Measurements from ENCODE around the gene KSR2.
"Not testable (repeated sequence)": the region's sequence is repeated elsewhere in the genome, so short reads cannot be mapped to it uniquely, and the experiment has no call there.

The KSR2 gene

GRCh38 chr12:117821480-117822175 is 147.2 kb downstream of the KSR2 start:
- no peak for DNase-seq (ENCODE audit: low read depth in 2 of 2)

GRCh38 chr12:117820216-117820907 is 148.4 kb downstream of the KSR2 start:
- no peak for DNase-seq (ENCODE audit: low read depth in 2 of 2)

- DNase-seq (ENCODE audit: low read depth in 2 of 2) = no peak
These were observed 149.6 kb downstream of the KSR2 start for GRCh38 chr12:117819160-117819559.

GRCh38 chr12:117818400-117818799 is 150.4 kb downstream of the KSR2 start:
- no peak for DNase-seq (ENCODE audit: low read depth in 2 of 2)

GRCh38 chr12:117809509-117809908 is 159.3 kb downstream of the KSR2 start:
- DNase-seq (ENCODE audit: low read depth in 2 of 2) = no peak

- DNase-seq (ENCODE audit: low read depth in 2 of 2) = no peak
These were observed 160.8 kb downstream of the KSR2 start for GRCh38 chr12:117807946-117808345.

- no peak for DNase-seq (ENCODE audit: low read depth in 2 of 2)
These were observed 161.4 kb downstream of the KSR2 start for GRCh38 chr12:117807355-117807754.

- no peak for DNase-seq (ENCODE audit: low read depth in 2 of 2)
These were observed 162.9 kb downstream of the KSR2 start for GRCh38 chr12:117805865-117806264.

GRCh38 chr12:117803001-117803400 is 165.8 kb downstream of the KSR2 start:
- DNase-seq (ENCODE audit: low read depth in 2 of 2) = no peak

GRCh38 chr12:117800711-117801110 is 168.1 kb downstream of the KSR2 start:
- not testable (repeated sequence) for DNase-seq (ENCODE audit: low read depth in 2 of 2)

- DNase-seq (ENCODE audit: low read depth in 2 of 2) = no peak
These were observed 171.6 kb downstream of the KSR2 start for GRCh38 chr12:117797202-117797601.

GRCh38 chr12:117792877-117793424 is 175.8 kb downstream of the KSR2 start:
- no peak for DNase-seq (ENCODE audit: low read depth in 2 of 2)

- no peak for DNase-seq (ENCODE audit: low read depth in 2 of 2)
These were observed 176.3 kb downstream of the KSR2 start for GRCh38 chr12:117792471-117792870.

- no peak for DNase-seq (ENCODE audit: low read depth in 2 of 2)
These were observed 177.8 kb downstream of the KSR2 start for GRCh38 chr12:117790948-117791347.

- DNase-seq (ENCODE audit: low read depth in 2 of 2) = no peak
These were observed 178.6 kb downstream of the KSR2 start for GRCh38 chr12:117790198-117790597.

GRCh38 chr12:117789195-117789912 is 179.4 kb downstream of the KSR2 start:
- no peak for DNase-seq (ENCODE audit: low read depth in 2 of 2)

- no peak for DNase-seq (ENCODE audit: low read depth in 2 of 2)
These were observed 190.1 kb downstream of the KSR2 start for GRCh38 chr12:117778656-117779055.

GRCh38 chr12:117774941-117775775 is 193.6 kb downstream of the KSR2 start:
- DNase-seq (ENCODE audit: low read depth in 2 of 2) = no peak

- DNase-seq (ENCODE audit: low read depth in 2 of 2) = no peak
These were observed 199.9 kb downstream of the KSR2 start for GRCh38 chr12:117768860-117769259.

GRCh38 chr12:117766008-117766407 is 202.8 kb downstream of the KSR2 start:
- no peak for DNase-seq (ENCODE audit: low read depth in 2 of 2)

- no peak for DNase-seq (ENCODE audit: low read depth in 2 of 2)
These were observed 206.6 kb downstream of the KSR2 start for GRCh38 chr12:117762143-117762542.

Measured in stimulated activated CD4-positive, alpha-beta T cell treated with anti-CD3 and anti-CD28 coated beads, Interleukin-12 subunit alpha, Interleukin-12 subunit beta, amount 100 ng/mL, for 24 hours (primary cell).